GM23248 (cell line): Measurements from ENCODE around the gene IGF1R.

ENCODE experiments used
- EZH2 ChIP-seq: fragments of 200-600 bp; sonication (generic); IDR thresholded peaks from 2 replicates; pipeline ENCODE4 v1.6.1; 2018; ENCODE audit warnings: antibody characterized with exemption, mild to moderate bottlenecking; ENCODE audit not compliant: insufficient read depth, poor library complexity, severe bottlenecking
- EZH2phosphoT487 ChIP-seq: fragments of 200-600 bp; sonication (generic); IDR thresholded peaks from 2 replicates; pipeline ENCODE4 v1.6.1; 2018; ENCODE audit warnings: antibody characterized with exemption, moderate library complexity, mild to moderate bottlenecking, low read depth; ENCODE audit not compliant: insufficient read depth

- no peak for TF ChIP-seq EZH2
- no peak for TF ChIP-seq EZH2phosphoT487
Observed at GRCh38 chr15:98668566-98669308, 20.4 kb downstream of the IGF1R start.
